ENCODE data around the gene RBSN. TPM values are rescaled to one million over a fixed set of nuclear protein-coding genes. Genes with fewer than 3 reads are reported as not detected.

The RBSN gene
- total and polyA plus RNA-seq, 2 of the 4 experiments (the other 2 are of a cell fraction) = 8.7 to 33.7 TPM

GRCh38 chr3:15063238-15063637 is 35.7 kb downstream of the RBSN start:
- Histone ChIP-seq H3K14ac (replicated peaks; ENCODE audit: low read depth, low read length) (no peak overlapping the region), H2BK5ac (ENCODE audit: low read depth, low read length, poor library complexity, severe bottlenecking) (no peak overlapping the region), H3K4me1 (ENCODE audit: control insufficient read depth, insufficient read depth, low read length) (peaks cover 9% of the 10 kb centered on the region), H3K9me1 (ENCODE audit: insufficient read depth, low read length) (0 out of 2 replicates have a peak, but pooled peaks cover 4% of the 10 kb centered on the region), H3K56ac (ENCODE audit: extremely low read depth, insufficient read depth, low read length) (no peak overlapping the region), H2BK20ac (ENCODE audit: low read depth, low read length) (no peak overlapping the region), H3K9me3 (ENCODE audit: control insufficient read depth, insufficient read depth, low read length) (no peaks in the 10 kb centered on the region), H2AFZ (replicated peaks; ENCODE audit: low read length, poor library complexity) (no peak overlapping the region), H3K27ac (ENCODE audit: insufficient read depth, low read length) (no peak overlapping the region), H4K91ac (ENCODE audit: insufficient read depth, low read depth, low read length) (no peak overlapping the region), H2AK9ac (replicated peaks; ENCODE audit: low read depth, low read length, poor library complexity) (peak overlapping the region; percentile 42), H3K79me1 (ENCODE audit: low read depth in 1 of 2, low read length in 2 of 2) (peaks cover 24 to 31% of the 10 kb centered on the region in 2 experiments), H2AK5ac (ENCODE audit: low read depth, low read length) (no peak overlapping the region), H4K8ac (ENCODE audit: low read depth in 2 of 2, low read length in 2 of 2) (no peak overlapping the region), H3K9ac (ENCODE audit: low read depth, low read length) (no peak overlapping the region), H4K5ac (ENCODE audit: low read depth, low read length) (no peak overlapping the region), H3K4ac (ENCODE audit: low read depth, low read length) (no peak overlapping the region), H3K4me3 (ENCODE audit: insufficient read depth, low read depth, low read length) (no peak overlapping the region), H4K20me1 (ENCODE audit: insufficient read depth, low read length) (peaks cover 11% of the 10 kb centered on the region), H3K23ac (ENCODE audit: low read depth, low read length) (no peak overlapping the region), H3K36me3 (ENCODE audit: control insufficient read depth, insufficient read depth, low read length) (peaks cover 10% of the 10 kb centered on the region), H2BK15ac (ENCODE audit: low read depth, low read length) (no peak overlapping the region), H3K4me2 (ENCODE audit: low read depth, low read length) (no peak overlapping the region), H2BK120ac (ENCODE audit: low read depth, low read length) (no peak overlapping the region), H3K18ac (ENCODE audit: low read depth, low read length) (no peak overlapping the region), H3K27me3 (ENCODE audit: control insufficient read depth, insufficient read depth, low read length) (no peaks in the 10 kb centered on the region)
- ChIA-PET POLR2A (ENCODE audit: unreplicated experiment) (no interaction called here), CTCF (no interaction called here)
- dilution Hi-C loops (cut with HindIII; ENCODE audit: low sequenced_read_pairs, unreplicated experiment) (no loop called here), in situ Hi-C loops (cut with MboI; ENCODE audit: low sequenced_read_pairs) (no loop called here), intact Hi-C loops (cut with micrococcal nuclease) (no loop called here)
- TF ChIP-seq MAFK (IDR thresholded peaks at IDR 0.05; ENCODE audit: low read depth, low read length) = no peak
- no peak for TF ChIP-seq NFE2L2 (IDR thresholded peaks at IDR 0.05; ENCODE audit: low read depth, low read length)
- no TSS peak for BruUV-seq (replicated peaks)
- ATAC-seq (ENCODE audit: low read depth) (no peak), DNase-seq (no peak)
- no CpG with 5 or more reads among the region's 4 CpGs for WGBS, 2 experiments (ENCODE audit: extremely low coverage in 2 of 2, insufficient read length in 1 of 2)

Data from IMR-90 (cell line).